ENCODE measurements around the gene ANKFY1.

The ANKFY1 gene

GRCh38 chr17:4236456-4236855 is 27.3 kb downstream of the ANKFY1 start:
- no peak overlapping the region for H3K4me3 ChIP-seq (ENCODE audit: low read depth, low read length)
- TF ChIP-seq MYC (IDR thresholded peaks at IDR 0.05; ENCODE audit: low read depth, low read length) = no peak
- TF ChIP-seq MAX (IDR thresholded peaks at IDR 0.05; ENCODE audit: low read depth, low read length) = no peak
- TF ChIP-seq CTCF (IDR thresholded peaks at IDR 0.05; ENCODE audit: low read depth, low read length) = no peak
- no peak for TF ChIP-seq POLR2A (IDR thresholded peaks at IDR 0.05; ENCODE audit: extremely low read depth, insufficient read length)
- no peak for DNase-seq (ENCODE audit: low read depth)

GRCh38 chr17:4235372-4236279 is 28.2 kb downstream of the ANKFY1 start:
- TF ChIP-seq MAX (IDR thresholded peaks at IDR 0.05; ENCODE audit: low read depth, low read length) (no peak), MYC (IDR thresholded peaks at IDR 0.05; ENCODE audit: low read depth, low read length) (no peak), POLR2A (IDR thresholded peaks at IDR 0.05; ENCODE audit: extremely low read depth, insufficient read length) (no peak), CTCF (IDR thresholded peaks at IDR 0.05; ENCODE audit: low read depth, low read length) (no peak)

GRCh38 chr17:4234401-4234800 is 29.4 kb downstream of the ANKFY1 start:
- TF ChIP-seq POLR2A (IDR thresholded peaks at IDR 0.05; ENCODE audit: extremely low read depth, insufficient read length) (no peak), MYC (IDR thresholded peaks at IDR 0.05; ENCODE audit: low read depth, low read length) (no peak), MAX (IDR thresholded peaks at IDR 0.05; ENCODE audit: low read depth, low read length) (no peak), CTCF (IDR thresholded peaks at IDR 0.05; ENCODE audit: low read depth, low read length) (no peak)
- DNase-seq (ENCODE audit: low read depth) = no peak
- H3K4me3 ChIP-seq (ENCODE audit: low read depth, low read length) = no peak overlapping the region

More at GRCh38 chr17:4235372-4236279, 28.2 kb downstream of the ANKFY1 start:
- no peak for DNase-seq (ENCODE audit: low read depth)
- H3K4me3 ChIP-seq (ENCODE audit: low read depth, low read length) = no peak overlapping the region

- no peak overlapping the region for H3K4me3 ChIP-seq (ENCODE audit: low read depth, low read length)
- DNase-seq (ENCODE audit: low read depth) = no peak
- TF ChIP-seq CTCF (IDR thresholded peaks at IDR 0.05; ENCODE audit: low read depth, low read length) (no peak), POLR2A (IDR thresholded peaks at IDR 0.05; ENCODE audit: extremely low read depth, insufficient read length) (no peak), MAX (IDR thresholded peaks at IDR 0.05; ENCODE audit: low read depth, low read length) (no peak)
These were observed 30.0 kb downstream of the ANKFY1 start for GRCh38 chr17:4233668-4234258.

GRCh38 chr17:4232168-4232813 is 31.5 kb downstream of the ANKFY1 start:
- H3K4me3 ChIP-seq (ENCODE audit: low read depth, low read length) = no peak overlapping the region
- TF ChIP-seq MAX (IDR thresholded peaks at IDR 0.05; ENCODE audit: low read depth, low read length) = no peak
- TF ChIP-seq MYC (IDR thresholded peaks at IDR 0.05; ENCODE audit: low read depth, low read length) = no peak
- TF ChIP-seq CTCF (IDR thresholded peaks at IDR 0.05; ENCODE audit: low read depth, low read length) = no peak
- no peak for TF ChIP-seq POLR2A (IDR thresholded peaks at IDR 0.05; ENCODE audit: extremely low read depth, insufficient read length)
- peak; percentile 40 for DNase-seq (ENCODE audit: low read depth)

All from NB4 (cell line).